ENCODE data around the gene ZRANB3. TPM values are rescaled to one million over a fixed set of nuclear protein-coding genes. Genes with fewer than 3 reads are reported as not detected.

Gene ZRANB3
- total and polyA plus RNA-seq, 2 of the 13 experiments (the other 11 are each of a cell fraction or from before 2014, with no cell fraction given) = 5.8 to 25.2 TPM

DNA sequence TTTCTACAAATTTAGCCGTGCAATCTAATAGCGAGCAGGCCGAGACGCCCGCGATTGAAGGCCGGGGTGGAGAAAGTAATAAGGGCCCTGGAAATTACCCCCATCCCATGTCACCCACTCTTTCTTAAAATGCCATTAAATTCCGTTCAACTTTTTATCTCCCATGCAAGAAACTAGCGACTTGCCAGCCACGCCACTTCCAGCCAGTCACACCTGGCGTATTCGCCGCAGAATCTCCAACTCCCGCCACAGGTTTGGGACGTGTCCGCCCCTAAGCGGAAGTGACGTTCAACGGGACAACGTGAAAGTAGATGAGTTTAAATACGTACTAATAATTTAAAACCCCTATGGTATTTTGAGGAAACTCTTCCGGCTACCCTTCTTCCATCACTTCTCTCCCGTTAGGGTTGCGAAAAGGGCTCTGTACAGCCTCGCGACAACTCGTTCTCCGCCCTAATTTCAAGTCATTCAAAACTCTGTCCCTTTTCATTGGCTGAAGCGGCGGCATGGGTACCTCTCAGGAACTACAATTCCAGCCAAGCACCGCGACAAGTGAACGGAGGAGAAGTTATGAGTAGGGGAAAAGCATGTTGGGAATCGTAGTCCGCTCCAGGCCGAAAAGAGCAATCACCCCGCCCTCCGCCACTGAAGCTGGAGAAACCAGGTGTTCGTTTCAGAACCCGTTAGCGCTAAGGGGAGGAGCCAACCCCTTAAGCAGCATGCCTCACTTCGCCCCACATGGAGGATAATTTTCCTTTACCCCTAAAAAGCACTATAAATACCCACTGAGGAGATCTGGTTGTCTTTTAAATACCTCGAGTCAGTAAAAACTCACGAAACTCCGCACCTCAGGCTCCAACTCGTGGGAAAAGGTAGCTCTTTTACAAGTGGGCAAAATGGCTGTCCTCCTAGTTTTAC is at the start of gene ZRANB3 (continued):
- TF ChIP-seq, protein P1, sequence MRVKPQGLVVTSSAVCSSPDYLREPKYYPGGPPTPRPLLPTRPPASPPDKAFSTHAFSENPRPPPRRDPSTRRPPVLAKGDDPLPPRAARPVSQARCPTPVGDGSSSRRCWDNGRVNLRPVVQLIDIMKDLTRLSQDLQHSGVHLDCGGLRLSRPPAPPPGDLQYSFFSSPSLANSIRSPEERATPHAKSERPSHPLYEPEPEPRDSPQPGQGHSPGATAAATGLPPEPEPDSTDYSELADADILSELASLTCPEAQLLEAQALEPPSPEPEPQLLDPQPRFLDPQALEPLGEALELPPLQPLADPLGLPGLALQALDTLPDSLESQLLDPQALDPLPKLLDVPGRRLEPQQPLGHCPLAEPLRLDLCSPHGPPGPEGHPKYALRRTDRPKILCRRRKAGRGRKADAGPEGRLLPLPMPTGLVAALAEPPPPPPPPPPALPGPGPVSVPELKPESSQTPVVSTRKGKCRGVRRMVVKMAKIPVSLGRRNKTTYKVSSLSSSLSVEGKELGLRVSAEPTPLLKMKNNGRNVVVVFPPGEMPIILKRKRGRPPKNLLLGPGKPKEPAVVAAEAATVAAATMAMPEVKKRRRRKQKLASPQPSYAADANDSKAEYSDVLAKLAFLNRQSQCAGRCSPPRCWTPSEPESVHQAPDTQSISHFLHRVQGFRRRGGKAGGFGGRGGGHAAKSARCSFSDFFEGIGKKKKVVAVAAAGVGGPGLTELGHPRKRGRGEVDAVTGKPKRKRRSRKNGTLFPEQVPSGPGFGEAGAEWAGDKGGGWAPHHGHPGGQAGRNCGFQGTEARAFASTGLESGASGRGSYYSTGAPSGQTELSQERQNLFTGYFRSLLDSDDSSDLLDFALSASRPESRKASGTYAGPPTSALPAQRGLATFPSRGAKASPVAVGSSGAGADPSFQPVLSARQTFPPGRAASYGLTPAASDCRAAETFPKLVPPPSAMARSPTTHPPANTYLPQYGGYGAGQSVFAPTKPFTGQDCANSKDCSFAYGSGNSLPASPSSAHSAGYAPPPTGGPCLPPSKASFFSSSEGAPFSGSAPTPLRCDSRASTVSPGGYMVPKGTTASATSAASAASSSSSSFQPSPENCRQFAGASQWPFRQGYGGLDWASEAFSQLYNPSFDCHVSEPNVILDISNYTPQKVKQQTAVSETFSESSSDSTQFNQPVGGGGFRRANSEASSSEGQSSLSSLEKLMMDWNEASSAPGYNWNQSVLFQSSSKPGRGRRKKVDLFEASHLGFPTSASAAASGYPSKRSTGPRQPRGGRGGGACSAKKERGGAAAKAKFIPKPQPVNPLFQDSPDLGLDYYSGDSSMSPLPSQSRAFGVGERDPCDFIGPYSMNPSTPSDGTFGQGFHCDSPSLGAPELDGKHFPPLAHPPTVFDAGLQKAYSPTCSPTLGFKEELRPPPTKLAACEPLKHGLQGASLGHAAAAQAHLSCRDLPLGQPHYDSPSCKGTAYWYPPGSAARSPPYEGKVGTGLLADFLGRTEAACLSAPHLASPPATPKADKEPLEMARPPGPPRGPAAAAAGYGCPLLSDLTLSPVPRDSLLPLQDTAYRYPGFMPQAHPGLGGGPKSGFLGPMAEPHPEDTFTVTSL (CRISPR knock-in tag; IDR thresholded peaks at IDR 0.05; ENCODE audit: borderline replicate concordance) = no peak; the same call in 1 of the 2 replicates
- TF ChIP-seq SMAD3 (CRISPR knock-in tag; IDR thresholded peaks at IDR 0.05) = peak; percentile 82; the same call in 1 of the 2 replicates
- peak; percentile 72 for TF ChIP-seq PHF8 (CRISPR knock-in tag; IDR thresholded peaks at IDR 0.05)
- TF ChIP-seq TARDBP (CRISPR knock-in tag; IDR thresholded peaks at IDR 0.05) = peak; percentile 73
- no peak for TF ChIP-seq ZNF720 (CRISPR knock-in tag; IDR thresholded peaks at IDR 0.05)
- TF ChIP-seq, protein P2, sequence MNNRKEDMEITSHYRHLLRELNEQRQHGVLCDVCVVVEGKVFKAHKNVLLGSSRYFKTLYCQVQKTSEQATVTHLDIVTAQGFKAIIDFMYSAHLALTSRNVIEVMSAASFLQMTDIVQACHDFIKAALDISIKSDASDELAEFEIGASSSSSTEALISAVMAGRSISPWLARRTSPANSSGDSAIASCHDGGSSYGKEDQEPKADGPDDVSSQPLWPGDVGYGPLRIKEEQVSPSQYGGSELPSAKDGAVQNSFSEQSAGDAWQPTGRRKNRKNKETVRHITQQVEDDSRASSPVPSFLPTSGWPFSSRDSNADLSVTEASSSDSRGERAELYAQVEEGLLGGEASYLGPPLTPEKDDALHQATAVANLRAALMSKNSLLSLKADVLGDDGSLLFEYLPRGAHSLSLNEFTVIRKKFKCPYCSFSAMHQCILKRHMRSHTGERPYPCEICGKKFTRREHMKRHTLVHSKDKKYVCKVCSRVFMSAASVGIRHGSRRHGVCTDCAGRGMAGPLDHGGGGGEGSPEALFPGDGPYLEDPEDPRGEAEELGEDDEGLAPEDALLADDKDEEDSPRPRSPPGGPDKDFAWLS (CRISPR knock-in tag; IDR thresholded peaks at IDR 0.05; ENCODE audit: borderline replicate concordance) = no peak
- TF ChIP-seq, protein P3, sequence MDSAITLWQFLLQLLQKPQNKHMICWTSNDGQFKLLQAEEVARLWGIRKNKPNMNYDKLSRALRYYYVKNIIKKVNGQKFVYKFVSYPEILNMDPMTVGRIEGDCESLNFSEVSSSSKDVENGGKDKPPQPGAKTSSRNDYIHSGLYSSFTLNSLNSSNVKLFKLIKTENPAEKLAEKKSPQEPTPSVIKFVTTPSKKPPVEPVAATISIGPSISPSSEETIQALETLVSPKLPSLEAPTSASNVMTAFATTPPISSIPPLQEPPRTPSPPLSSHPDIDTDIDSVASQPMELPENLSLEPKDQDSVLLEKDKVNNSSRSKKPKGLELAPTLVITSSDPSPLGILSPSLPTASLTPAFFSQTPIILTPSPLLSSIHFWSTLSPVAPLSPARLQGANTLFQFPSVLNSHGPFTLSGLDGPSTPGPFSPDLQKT (CRISPR knock-in tag; IDR thresholded peaks at IDR 0.05; ENCODE audit: borderline replicate concordance) = no peak
- TF ChIP-seq ZNF562 (CRISPR knock-in tag; IDR thresholded peaks at IDR 0.05; ENCODE audit: borderline replicate concordance) = 0 out of 2 replicates have a peak, but pooled peaks have one; percentile 23
- TF ChIP-seq ZNF543 (CRISPR knock-in tag; IDR thresholded peaks at IDR 0.05) = 0 out of 2 replicates have a peak, but pooled peaks have one; percentile 11
- TF ChIP-seq JUNB (CRISPR knock-in tag; IDR thresholded peaks at IDR 0.05; ENCODE audit: borderline replicate concordance) = no peak
- TF ChIP-seq ZNF564 (CRISPR knock-in tag; IDR thresholded peaks at IDR 0.05) = 0 out of 2 replicates have a peak, but pooled peaks have one; percentile 1
- TF ChIP-seq ZMYM2 (CRISPR knock-in tag; IDR thresholded peaks at IDR 0.05) = no peak
- TF ChIP-seq ZNF577 (CRISPR knock-in tag; IDR thresholded peaks at IDR 0.05; ENCODE audit: borderline replicate concordance, low read depth) = no peak
- TF ChIP-seq ZNF143 (CRISPR knock-in tag; IDR thresholded peaks at IDR 0.05) = peak; percentile 97
- no peak for TF ChIP-seq RBM39 (IDR thresholded peaks at IDR 0.05; ENCODE audit: low read depth, low read length, poor library complexity, severe bottlenecking)
- peak; percentile 79; the same call in 1 of the 2 replicates for TF ChIP-seq TP53 (CRISPR knock-in tag; conservative IDR thresholded peaks at IDR 0.05)
- peak; percentile 86 for TF ChIP-seq HOXA3 (CRISPR knock-in tag; IDR thresholded peaks at IDR 0.05)
- no peak for TF ChIP-seq ZNF296 (CRISPR knock-in tag; conservative IDR thresholded peaks at IDR 0.05)
- TF ChIP-seq ZNF557 (CRISPR knock-in tag; IDR thresholded peaks at IDR 0.05) = no peak
- no peak for TF ChIP-seq WIZ (CRISPR knock-in tag; IDR thresholded peaks at IDR 0.05)
- TF ChIP-seq SUZ12 (IDR thresholded peaks at IDR 0.05; ENCODE audit: low read depth, low read length) = peak; percentile 71
- TF ChIP-seq ZNF12 (CRISPR knock-in tag; IDR thresholded peaks at IDR 0.05) = no peak

Data from HepG2 (cell line).